HG03060 (cell line): ENCODE results near the gene ZNF878.

ENCODE experiments used
- ATAC-seq: cut with Tn5 transposase; IDR thresholded peaks from one replicate; pipeline ENCODE4 v1.9.1; 2021; ENCODE audit warnings: low read depth, moderate number of reproducible peaks; ENCODE audit not compliant: unreplicated experiment

The ZNF878 gene

GRCh38 chr19:12035220-12036172 lies 17.3 kb downstream of the ZNF878 start, which contains the start of gene ZNF433:
ZNF433 (minus strand) TSS chr19:12035679; CDS start chr19:12035539, 140 bp downstream.
- ATAC-seq = no peak

DNA sequence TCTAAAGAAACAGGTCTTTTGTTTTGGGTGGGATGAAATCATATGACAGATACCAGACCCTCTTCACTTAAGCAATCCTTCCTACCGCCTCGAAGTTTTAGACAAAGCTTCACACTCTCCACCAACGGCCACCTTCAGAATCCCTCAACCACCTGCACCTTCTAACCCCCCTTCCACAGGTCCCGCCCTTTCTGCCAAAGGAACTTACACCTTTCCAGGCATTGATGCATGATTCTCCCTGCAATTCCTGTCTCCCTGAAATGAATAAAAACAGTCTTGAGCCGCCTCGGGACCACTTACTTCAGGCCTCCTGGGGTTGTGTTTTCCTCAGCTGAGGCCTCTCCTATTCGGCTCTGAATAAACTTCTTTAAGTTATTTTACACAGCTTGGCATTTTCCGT lies 18.1 kb downstream of the ZNF878 start:
- no peak for ATAC-seq

- ATAC-seq = no peak
These were observed 18.6 kb downstream of the ZNF878 start for GRCh38 chr19:12034198-12034597.

DNA sequence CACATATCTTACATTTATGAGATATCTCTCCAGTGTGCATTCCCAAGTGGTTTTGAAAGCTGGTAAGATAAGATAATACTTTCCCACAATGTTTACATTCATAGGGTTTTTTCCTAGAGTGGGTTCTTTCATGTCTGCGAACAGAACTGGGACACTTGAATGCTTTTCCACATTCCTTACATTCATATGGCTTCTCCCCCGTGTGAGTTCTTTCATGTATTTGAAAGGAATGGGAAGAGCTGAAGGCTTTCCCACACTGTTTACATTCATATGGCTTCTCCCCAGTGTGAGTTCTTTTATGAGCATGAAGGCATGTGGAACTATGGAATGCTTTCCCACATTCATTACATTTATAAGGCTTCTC lies 37.0 kb downstream of the ZNF878 start:
- ATAC-seq = no peak

GRCh38 chr19:12015015-12015752 lies 37.6 kb downstream of the ZNF878 start:
- ATAC-seq = no peak

GRCh38 chr19:12000152-12000981 lies 52.4 kb downstream of the ZNF878 start:
- ATAC-seq = peak; percentile 62

- no peak for ATAC-seq
These were observed 57.6 kb downstream of the ZNF878 start for GRCh38 chr19:11995174-11995573.
